Cortex of kidney (tissue), 1 donor: Measurements from ENCODE around the gene MYCBP.

ENCODE experiments used
- DNase-seq: peaks from one replicate; lab custom pipeline; 2025; lab: John Stamatoyannopoulos, UW

The MYCBP gene

GRCh38 chr1:38820860-38821259, 52.3 kb downstream of the MYCBP start:
- DNase-seq: no peak

- DNase-seq: no peak
Observed at GRCh38 chr1:38819516-38819915, 53.6 kb downstream of the MYCBP start.

DNA sequence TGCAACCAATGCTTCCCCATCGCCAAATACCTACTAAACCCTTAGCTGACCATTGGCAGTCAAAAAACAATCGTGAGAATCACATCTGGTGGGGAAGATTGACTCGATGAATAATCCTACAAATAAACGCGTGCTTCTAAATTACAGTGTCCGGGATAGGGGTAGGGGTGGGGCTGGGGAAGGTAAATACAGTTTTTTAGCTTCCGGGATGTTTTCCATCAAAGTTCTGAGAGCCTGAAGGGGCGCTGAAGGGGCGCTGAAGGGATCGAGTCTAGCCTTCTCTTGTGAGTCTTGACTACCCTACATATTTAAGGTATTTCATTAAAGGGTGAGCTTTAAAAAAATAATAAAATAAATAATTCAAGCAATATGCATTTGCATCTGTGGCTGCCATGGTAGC, 54.1 kb downstream of the MYCBP start:
- no peak for DNase-seq

DNA sequence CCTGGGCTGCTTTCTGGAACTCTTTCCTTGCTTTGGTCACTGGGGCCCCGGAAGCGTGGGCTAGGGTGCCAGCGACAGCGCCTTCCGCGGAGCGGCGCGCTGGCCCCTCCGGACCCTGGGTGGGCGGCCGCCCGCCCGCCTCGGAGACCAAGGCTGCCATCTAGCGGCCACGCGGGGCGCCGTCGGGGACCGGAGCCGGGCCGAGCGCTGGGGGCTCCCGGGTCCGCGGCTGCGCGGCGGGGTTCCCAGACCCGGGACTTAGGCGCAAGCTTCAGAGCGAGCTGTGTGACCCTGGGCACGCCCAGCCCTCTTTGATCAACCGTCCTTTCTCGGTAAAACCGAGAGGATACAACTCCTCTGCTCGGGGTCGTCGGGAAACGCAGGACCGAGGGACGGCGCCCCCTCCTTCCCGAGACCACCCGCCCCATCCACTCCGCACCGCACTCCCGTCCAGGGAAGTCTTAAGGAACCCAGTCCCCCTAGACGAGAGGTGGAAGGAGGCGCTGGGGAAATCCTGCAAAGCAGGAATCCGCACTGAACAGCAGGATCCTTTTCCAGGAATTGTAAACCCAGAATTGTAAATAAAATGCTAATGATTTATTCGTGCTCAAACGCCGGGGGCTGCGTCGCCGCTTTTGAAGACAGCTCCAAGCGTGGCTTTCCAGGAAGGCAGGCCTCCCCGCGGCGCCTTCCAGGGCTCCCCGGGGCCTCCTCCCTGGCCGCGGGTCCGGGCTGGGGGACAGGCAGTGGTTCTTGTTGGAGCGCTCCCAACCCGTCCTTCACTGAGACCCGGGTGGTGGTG, 54.8 kb downstream of the MYCBP start:
- no peak for DNase-seq

DNA sequence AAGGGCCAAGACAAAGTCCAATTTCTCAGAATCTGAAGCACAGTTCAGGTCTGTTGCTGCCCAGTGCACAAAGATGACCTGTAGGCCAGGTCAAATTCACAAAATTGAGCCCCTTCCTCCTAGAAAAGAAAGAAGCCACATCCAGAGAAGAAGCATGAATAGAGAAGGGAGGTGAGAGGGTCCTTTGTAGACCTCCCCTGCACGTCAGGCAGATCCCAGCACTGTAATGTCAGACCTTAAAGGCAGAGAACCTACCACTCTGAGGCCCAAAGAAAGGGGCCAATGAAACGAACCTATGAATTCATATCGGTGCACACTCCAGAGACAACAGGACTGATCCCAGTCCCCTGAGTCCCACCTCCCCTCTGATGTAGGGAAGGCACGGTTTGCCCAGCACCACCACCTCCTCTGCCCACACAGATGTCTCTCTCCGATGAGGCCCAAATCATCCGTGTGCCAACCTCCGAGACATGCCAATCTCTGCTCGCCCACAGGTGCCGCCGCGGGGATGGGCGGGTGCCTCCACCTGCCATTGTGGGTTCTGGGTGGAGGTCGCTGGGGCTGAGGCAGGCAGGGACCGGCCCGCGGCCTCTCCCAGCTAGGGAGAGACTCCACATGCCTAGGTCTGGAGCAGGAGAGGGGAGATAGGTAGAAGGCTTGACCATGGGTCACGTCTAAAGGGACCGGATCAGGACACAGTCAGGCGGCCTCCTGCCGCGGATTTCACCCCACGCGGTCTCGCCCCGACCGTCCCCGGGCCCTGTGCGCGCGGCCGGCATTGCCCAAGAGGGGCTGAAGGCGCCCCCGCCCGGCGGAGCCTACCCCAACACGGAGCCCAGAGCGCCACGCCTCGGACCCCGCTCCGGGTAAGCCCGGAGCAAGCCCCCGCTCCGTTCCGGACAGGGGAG, 55.6 kb downstream of the MYCBP start:
- no peak for DNase-seq

GRCh38 chr1:38815903-38816627, 57.1 kb downstream of the MYCBP start:
- DNase-seq: no peak

DNA sequence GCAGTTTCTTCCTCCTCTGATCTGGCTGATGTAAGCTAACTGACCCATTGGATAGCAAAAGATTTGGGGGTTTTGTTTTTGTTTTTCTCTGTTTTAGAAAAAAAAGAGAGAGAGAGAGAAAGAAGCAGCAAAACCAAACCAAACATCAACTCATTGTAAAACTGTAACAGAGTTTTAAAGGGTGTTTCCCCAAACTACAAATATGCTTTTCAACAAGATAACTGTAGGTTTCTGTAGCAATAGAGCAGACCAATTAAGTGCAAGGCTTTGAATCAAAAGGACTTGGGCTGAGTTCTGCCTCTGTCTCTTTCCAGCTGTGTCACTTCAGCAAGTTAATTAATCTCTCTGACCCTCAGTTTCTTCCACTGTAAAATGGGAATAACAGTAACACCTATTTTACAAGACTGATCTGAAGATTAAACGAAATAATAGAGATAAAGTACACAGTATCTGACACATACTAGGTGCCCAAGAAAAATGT, 58.1 kb downstream of the MYCBP start:
- no peak for DNase-seq

GRCh38 chr1:38814444-38814983, 58.6 kb downstream of the MYCBP start:
- no peak for DNase-seq

DNA sequence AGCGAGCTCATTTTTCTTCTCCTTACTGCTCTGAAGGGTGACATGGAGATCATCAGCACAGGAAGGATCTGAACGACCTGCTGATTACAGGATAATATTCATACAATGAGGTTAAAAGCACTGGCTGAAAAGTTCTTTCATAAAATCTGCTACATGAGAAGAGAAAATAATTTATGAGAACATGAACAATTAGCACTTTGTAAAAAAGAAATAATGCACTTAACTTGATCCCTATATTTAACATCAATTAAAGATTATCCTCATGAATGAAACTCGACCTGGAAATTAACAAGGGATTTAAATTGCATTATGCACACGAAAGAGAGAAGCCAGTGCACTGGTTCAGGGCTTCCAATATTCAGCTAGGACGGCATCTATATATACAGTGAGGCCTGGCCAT, 60.2 kb downstream of the MYCBP start:
- no peak for DNase-seq
